GM23338 (cell line): Measurements from ENCODE around the gene CBARP. TPM values are rescaled to one million over a fixed set of nuclear protein-coding genes. Genes with fewer than 3 reads are reported as not detected.

Experiments used
- ATAC-seq: fragments of 200-7000 bp; cut with Tn5 transposase; 3 replicates; pipeline ENCODE4 v1.9.1; 2020
- DNase-seq: peaks from one replicate; pipeline ENCODE4 v3.0.0-alpha.2; 2015; ENCODE audit warnings: low spot score
- H2AFZ ChIP-seq: fragments of 200-600 bp; sonication (generic); 2 replicates; pipeline ENCODE4 v1.8.0; 2016; ENCODE audit warnings: antibody characterized with exemption, mild to moderate bottlenecking, moderate library complexity
- H3F3A ChIP-seq: fragments of 200-600 bp; sonication (generic); replicated peaks from 2 replicates; pipeline ENCODE4 v1.8.0; 2017; ENCODE audit warnings: antibody characterized with exemption, mixed run types, low read depth
- H3K27ac ChIP-seq: fragments of 200-600 bp; sonication (generic); 2 replicates; pipeline ENCODE4 v1.6.1; 2016; ENCODE audit warnings: low read depth
- H3K27me3 ChIP-seq: fragments of 200-600 bp; sonication (generic); 2 replicates; pipeline ENCODE4 v1.8.0; 2016; ENCODE audit warnings: mild to moderate bottlenecking, mixed run types, moderate library complexity; ENCODE audit not compliant: insufficient read depth
- H3K36me3 ChIP-seq: fragments of 200-600 bp; sonication (generic); 2 replicates; pipeline ENCODE4 v1.8.0; 2016; ENCODE audit warnings: mild to moderate bottlenecking; ENCODE audit not compliant: insufficient read depth
- H3K4me1 ChIP-seq: fragments of 200-600 bp; sonication (generic); 2 replicates; pipeline ENCODE4 v1.8.0; 2016; ENCODE audit warnings: mild to moderate bottlenecking, moderate library complexity; ENCODE audit not compliant: insufficient read depth
- H3K4me2 ChIP-seq: fragments of 200-600 bp; sonication (generic); 2 replicates; pipeline ENCODE4 v1.7.1; 2017; ENCODE audit warnings: mixed run types
- H3K4me3 ChIP-seq: fragments of 200-600 bp; sonication (generic); 2 replicates; pipeline ENCODE4 v1.6.1; 2016; ENCODE audit warnings: mixed run types
- H3K79me2 ChIP-seq: fragments of 200-600 bp; sonication (generic); replicated peaks from 2 replicates; pipeline ENCODE4 v1.8.0; 2017; ENCODE audit warnings: mild to moderate bottlenecking; ENCODE audit not compliant: insufficient read depth
- H3K9me2 ChIP-seq: fragments of 200-600 bp; sonication (generic); 2 replicates; pipeline ENCODE4 v1.8.0; 2017; ENCODE audit not compliant: insufficient read depth
- H4K20me1 ChIP-seq: fragments of 200-600 bp; sonication (generic); replicated peaks from 2 replicates; pipeline ENCODE4 v1.8.0; 2017; ENCODE audit warnings: mild to moderate bottlenecking; ENCODE audit not compliant: insufficient read depth
- H3K27ac Mint-ChIP-seq: 2 replicates; pipeline ENCODE4 v1.8.0; 2020; ENCODE audit warnings: inconsistent platforms, mild to moderate bottlenecking, moderate library complexity, mixed read lengths
- H3K27me3 Mint-ChIP-seq: 3 replicates; pipeline ENCODE4 v1.8.0; 2022; ENCODE audit warnings: low read depth, mild to moderate bottlenecking, moderate library complexity, mixed read lengths, inconsistent platforms; ENCODE audit not compliant: insufficient read depth, poor library complexity
- H3K36me3 Mint-ChIP-seq: 3 replicates; pipeline ENCODE4 v1.8.0; 2021; ENCODE audit warnings: low read depth, mild to moderate bottlenecking, inconsistent platforms, moderate library complexity, mixed read lengths
- H3K4me1 Mint-ChIP-seq: 3 replicates; pipeline ENCODE4 v1.8.0; 2020; ENCODE audit warnings: mild to moderate bottlenecking, inconsistent platforms, mixed read lengths
- H3K4me3 Mint-ChIP-seq: 3 replicates; pipeline ENCODE4 v1.8.0; 2021; ENCODE audit warnings: moderate library complexity, mild to moderate bottlenecking, inconsistent platforms, mixed read lengths
- H3K9me3 Mint-ChIP-seq: 3 replicates; pipeline ENCODE4 v1.8.0; 2020; ENCODE audit warnings: moderate library complexity, mild to moderate bottlenecking, inconsistent platforms, mixed read lengths
- CTCF ChIP-seq, 2 experiments: fragments of 200-600 bp in 1 of 2; sonication (generic) in 1 of 2; conservative IDR thresholded peaks; 2 replicates each; pipeline versions ENCODE4 v1.5.1 to v1.6.1; 2016 to 2017; ENCODE audit warnings: antibody characterized with exemption in 2 of 2, low read depth in 2 of 2, mild to moderate bottlenecking in 2 of 2, moderate library complexity in 1 of 2
- EZH2 ChIP-seq: fragments of 200-600 bp; sonication (generic); IDR thresholded peaks from one replicate; pipeline ENCODE4 v1.8.0; 2017; ENCODE audit warnings: antibody characterized with exemption, mild to moderate bottlenecking, low read depth; ENCODE audit not compliant: unreplicated experiment
- EZH2phosphoT487 ChIP-seq: fragments of 200-600 bp; sonication (generic); IDR thresholded peaks from one replicate; pipeline ENCODE4 v1.8.1; 2018; ENCODE audit warnings: antibody characterized with exemption; ENCODE audit not compliant: unreplicated experiment
- JUNB ChIP-seq: IDR thresholded peaks from one replicate; pipeline ENCODE4 v1.6.1; 2016; ENCODE audit warnings: antibody characterized with exemption; ENCODE audit not compliant: unreplicated experiment
- NANOG ChIP-seq: IDR thresholded peaks from 2 replicates; pipeline ENCODE4 v1.6.1; 2016; ENCODE audit warnings: antibody characterized with exemption, borderline replicate concordance
- POLR2AphosphoS5 ChIP-seq: IDR thresholded peaks from 2 replicates; pipeline ENCODE4 v1.6.1; 2016; ENCODE audit warnings: antibody characterized with exemption, low read depth
- REST ChIP-seq: IDR thresholded peaks from one replicate; pipeline ENCODE4 v1.6.1; 2018; ENCODE audit warnings: antibody characterized with exemption; ENCODE audit not compliant: unreplicated experiment
- STAT1 ChIP-seq: IDR thresholded peaks from one replicate; pipeline ENCODE4 v1.6.1; 2016; ENCODE audit warnings: antibody characterized with exemption; ENCODE audit not compliant: unreplicated experiment
- ZNF114 ChIP-seq: fragments of 250-450 bp; sonication (Bioruptor Pico); IDR thresholded peaks from 2 replicates; pipeline ENCODE4 v1.5.0; 2020; ENCODE audit warnings: mild to moderate bottlenecking, moderate library complexity
- ZNF331 ChIP-seq: fragments of 250-450 bp; sonication (Bioruptor Pico); IDR thresholded peaks from 2 replicates; pipeline ENCODE4 v1.5.0; 2020; ENCODE audit warnings: low read depth, mild to moderate bottlenecking, moderate library complexity
- polyA plus RNA-seq: library from polyadenylated mRNA; unstranded; fragments of >200 nt; fragmentation: Nextera tagmentation; extraction: Ambion mirVana; gene quantifications from 2 replicates; pipeline ENCODE4 v1.2.1, GENCODE V29; 2016
- total RNA-seq: library from RNA; depleted of rRNA; stranded (reverse); fragments of >200 nt; shearing (Covaris generic); gene quantifications from 2 replicates; pipeline ENCODE4 v1.2.3, GENCODE V29; 2014
- TF ChIP-seq, protein P1 (sequence below): fragments of 250-450 bp; sonication (Bioruptor Pico); IDR thresholded peaks from 2 replicates; pipeline ENCODE4 v1.5.0; 2020; ENCODE audit warnings: mild to moderate bottlenecking, moderate library complexity
- TF ChIP-seq, protein P2 (sequence below): IDR thresholded peaks from 2 replicates; pipeline ENCODE4 v1.6.1; 2016; ENCODE audit warnings: antibody characterized with exemption

Gene CBARP
- total and polyA plus RNA-seq, 2 experiments from 2014 or later: 2.0 to 14.1 TPM

DNA sequence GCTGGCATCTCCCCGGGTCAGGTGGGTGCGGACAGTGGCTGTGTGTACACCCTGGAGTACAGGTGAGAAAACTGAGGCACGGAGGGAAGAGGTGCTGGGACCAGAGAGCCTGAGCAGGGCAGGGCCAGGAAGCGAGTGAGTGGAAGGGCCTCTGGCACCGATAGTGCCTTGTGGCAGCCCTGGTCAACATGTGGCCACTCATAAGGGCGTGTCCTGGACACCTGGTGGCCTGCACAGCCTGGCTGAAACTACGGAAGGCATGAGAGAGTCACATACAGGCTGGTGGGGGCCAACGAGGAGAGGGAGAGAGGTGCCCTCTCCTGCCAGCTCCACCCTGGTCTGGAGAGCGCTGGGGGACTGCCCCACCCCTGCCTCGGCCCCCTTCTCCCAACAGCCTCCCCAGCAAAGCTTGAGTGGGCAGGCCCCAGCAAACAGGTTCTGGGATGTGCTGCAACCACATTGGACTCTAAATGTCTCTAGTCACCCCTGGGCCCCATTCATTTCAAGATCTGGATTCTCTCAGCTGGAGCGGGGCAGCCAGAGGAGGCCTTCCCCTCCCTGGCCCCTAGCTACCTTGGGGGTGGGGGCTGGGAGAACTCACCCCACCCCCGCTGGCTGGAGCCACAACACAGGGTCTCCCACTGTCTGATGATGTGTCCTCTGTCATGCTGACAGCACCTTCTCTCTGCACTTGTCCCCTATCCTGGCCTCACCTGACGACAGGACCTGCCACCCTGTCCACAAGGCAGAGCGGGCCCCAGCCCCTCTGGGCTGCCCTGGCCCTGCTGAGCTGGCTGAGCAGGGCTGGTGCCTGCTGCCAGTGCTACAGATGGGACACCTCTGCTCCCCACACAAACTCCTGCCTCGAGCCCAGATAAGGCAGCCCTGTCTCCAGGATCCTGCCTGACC is 5.8 kb downstream of the CBARP start:
- Histone ChIP-seq H2AFZ (no peak overlapping the region), H3K27ac (peak overlapping the region; percentile 26; the same call in 1 of the 2 replicates), H3K4me2 (no peak overlapping the region), H3K4me1 (no peaks in the 10 kb centered on the region), H3K79me2 (no peaks in the 10 kb centered on the region), H3K36me3 (no peaks in the 10 kb centered on the region), H3K9me2 (no peaks in the 10 kb centered on the region), H4K20me1 (peaks cover 4% of the 10 kb centered on the region), H3K4me3 (no peak overlapping the region), H3K27me3 (no peaks in the 10 kb centered on the region), H3F3A (0 out of 2 replicates have a peak, but pooled peaks cover 17% of the 10 kb centered on the region)
- ATAC-seq: no peak
- H3K4me3 Mint-ChIP-seq: no peak overlapping the region
- H3K9me3 Mint-ChIP-seq: no peaks in the 10 kb centered on the region
- TF ChIP-seq ZNF331 (CRISPR knock-in tag) (no peak), NANOG (no peak), POLR2AphosphoS5 (no peak), STAT1 (no peak), ZNF114 (CRISPR knock-in tag) (no peak), REST (no peak), JUNB (no peak), EZH2 (no peak), EZH2phosphoT487 (no peak), CTCF (conservative IDR thresholded peaks at IDR 0.05; ENCODE audit: low read depth in 2 of 2) (no peak)
- TF ChIP-seq, protein P1, sequence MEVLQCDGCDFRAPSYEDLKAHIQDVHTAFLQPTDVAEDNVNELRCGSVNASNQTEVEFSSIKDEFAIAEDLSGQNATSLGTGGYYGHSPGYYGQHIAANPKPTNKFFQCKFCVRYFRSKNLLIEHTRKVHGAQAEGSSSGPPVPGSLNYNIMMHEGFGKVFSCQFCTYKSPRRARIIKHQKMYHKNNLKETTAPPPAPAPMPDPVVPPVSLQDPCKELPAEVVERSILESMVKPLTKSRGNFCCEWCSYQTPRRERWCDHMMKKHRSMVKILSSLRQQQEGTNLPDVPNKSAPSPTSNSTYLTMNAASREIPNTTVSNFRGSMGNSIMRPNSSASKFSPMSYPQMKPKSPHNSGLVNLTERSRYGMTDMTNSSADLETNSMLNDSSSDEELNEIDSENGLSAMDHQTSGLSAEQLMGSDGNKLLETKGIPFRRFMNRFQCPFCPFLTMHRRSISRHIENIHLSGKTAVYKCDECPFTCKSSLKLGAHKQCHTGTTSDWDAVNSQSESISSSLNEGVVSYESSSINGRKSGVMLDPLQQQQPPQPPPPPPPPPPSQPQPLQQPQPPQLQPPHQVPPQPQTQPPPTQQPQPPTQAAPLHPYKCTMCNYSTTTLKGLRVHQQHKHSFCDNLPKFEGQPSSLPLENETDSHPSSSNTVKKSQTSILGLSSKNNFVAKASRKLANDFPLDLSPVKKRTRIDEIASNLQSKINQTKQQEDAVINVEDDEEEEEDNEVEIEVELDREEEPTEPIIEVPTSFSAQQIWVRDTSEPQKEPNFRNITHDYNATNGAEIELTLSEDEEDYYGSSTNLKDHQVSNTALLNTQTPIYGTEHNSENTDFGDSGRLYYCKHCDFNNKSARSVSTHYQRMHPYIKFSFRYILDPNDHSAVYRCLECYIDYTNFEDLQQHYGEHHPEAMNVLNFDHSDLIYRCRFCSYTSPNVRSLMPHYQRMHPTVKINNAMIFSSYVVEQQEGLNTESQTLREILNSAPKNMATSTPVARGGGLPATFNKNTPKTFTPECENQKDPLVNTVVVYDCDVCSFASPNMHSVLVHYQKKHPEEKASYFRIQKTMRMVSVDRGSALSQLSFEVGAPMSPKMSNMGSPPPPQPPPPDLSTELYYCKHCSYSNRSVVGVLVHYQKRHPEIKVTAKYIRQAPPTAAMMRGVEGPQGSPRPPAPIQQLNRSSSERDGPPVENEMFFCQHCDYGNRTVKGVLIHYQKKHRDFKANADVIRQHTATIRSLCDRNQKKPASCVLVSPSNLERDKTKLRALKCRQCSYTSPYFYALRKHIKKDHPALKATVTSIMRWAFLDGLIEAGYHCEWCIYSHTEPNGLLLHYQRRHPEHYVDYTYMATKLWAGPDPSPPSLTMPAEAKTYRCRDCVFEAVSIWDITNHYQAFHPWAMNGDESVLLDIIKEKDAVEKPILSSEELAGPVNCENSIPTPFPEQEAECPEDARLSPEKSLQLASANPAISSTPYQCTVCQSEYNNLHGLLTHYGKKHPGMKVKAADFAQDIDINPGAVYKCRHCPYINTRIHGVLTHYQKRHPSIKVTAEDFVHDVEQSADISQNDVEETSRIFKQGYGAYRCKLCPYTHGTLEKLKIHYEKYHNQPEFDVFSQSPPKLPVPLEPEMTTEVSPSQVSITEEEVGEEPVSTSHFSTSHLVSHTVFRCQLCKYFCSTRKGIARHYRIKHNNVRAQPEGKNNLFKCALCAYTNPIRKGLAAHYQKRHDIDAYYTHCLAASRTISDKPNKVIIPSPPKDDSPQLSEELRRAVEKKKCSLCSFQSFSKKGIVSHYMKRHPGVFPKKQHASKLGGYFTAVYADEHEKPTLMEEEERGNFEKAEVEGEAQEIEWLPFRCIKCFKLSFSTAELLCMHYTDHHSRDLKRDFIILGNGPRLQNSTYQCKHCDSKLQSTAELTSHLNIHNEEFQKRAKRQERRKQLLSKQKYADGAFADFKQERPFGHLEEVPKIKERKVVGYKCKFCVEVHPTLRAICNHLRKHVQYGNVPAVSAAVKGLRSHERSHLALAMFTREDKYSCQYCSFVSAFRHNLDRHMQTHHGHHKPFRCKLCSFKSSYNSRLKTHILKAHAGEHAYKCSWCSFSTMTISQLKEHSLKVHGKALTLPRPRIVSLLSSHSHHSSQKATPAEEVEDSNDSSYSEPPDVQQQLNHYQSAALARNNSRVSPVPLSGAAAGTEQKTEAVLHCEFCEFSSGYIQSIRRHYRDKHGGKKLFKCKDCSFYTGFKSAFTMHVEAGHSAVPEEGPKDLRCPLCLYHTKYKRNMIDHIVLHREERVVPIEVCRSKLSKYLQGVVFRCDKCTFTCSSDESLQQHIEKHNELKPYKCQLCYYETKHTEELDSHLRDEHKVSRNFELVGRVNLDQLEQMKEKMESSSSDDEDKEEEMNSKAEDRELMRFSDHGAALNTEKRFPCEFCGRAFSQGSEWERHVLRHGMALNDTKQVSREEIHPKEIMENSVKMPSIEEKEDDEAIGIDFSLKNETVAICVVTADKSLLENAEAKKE (CRISPR knock-in tag): no peak
- TF ChIP-seq, protein P2, sequence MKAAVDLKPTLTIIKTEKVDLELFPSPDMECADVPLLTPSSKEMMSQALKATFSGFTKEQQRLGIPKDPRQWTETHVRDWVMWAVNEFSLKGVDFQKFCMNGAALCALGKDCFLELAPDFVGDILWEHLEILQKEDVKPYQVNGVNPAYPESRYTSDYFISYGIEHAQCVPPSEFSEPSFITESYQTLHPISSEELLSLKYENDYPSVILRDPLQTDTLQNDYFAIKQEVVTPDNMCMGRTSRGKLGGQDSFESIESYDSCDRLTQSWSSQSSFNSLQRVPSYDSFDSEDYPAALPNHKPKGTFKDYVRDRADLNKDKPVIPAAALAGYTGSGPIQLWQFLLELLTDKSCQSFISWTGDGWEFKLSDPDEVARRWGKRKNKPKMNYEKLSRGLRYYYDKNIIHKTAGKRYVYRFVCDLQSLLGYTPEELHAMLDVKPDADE: no peak
- peak overlapping the region; percentile 72 for H3K27ac Mint-ChIP-seq
- DNase-seq: no peak
- H3K36me3 Mint-ChIP-seq: peaks cover 8% of the 10 kb centered on the region
- H3K27me3 Mint-ChIP-seq: peaks cover 2% of the 10 kb centered on the region
- H3K4me1 Mint-ChIP-seq: no peaks in the 10 kb centered on the region
